ENCODE data around the gene GDPGP1.

Gene GDPGP1

DNA sequence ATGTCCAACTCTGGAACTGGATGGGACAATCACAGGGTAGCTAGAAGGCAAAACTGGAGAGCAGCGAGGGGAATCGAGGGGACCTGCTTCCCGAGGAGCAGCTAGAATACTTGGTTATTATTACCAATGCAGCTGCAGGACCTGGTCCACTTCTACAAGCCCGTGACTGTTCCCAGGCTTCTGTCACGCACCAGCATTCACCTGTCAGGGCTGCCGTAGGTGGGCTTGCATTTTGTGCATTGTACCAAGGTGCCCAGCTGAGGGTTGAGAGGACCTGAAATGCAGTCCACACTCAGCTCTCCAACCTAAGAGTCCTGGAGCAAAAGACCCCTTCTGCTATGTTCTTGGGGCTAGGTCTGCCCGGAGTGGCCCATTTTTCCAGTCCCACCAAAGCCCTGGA lies 30.5 kb upstream of the GDPGP1 start:
- Histone ChIP-seq H3K27me3 (replicated peaks; ENCODE audit: control insufficient read depth, insufficient read depth, low read length) (no peaks in the 10 kb centered on the region), H3K4me3 (replicated peaks; ENCODE audit: low read depth, low read length) (no peak overlapping the region), H3K36me3 (ENCODE audit: control insufficient read depth, insufficient read depth, low read length) (peaks cover 6% of the 10 kb centered on the region)
- no peak for TF ChIP-seq CTCF (IDR thresholded peaks at IDR 0.05; ENCODE audit: insufficient read depth, low read length, poor library complexity, severe bottlenecking)
- no peak for DNase-seq (ENCODE audit: extremely low read depth, insufficient read length)

GRCh38 chr15:90203922-90204321 lies 30.1 kb upstream of the GDPGP1 start:
- no peak overlapping the region for H3K4me3 ChIP-seq (replicated peaks; ENCODE audit: low read depth, low read length)
- H3K36me3 ChIP-seq (ENCODE audit: control insufficient read depth, insufficient read depth, low read length): peaks cover 6% of the 10 kb centered on the region
- no peaks in the 10 kb centered on the region for H3K27me3 ChIP-seq (replicated peaks; ENCODE audit: control insufficient read depth, insufficient read depth, low read length)
- TF ChIP-seq CTCF (IDR thresholded peaks at IDR 0.05; ENCODE audit: insufficient read depth, low read length, poor library complexity, severe bottlenecking): no peak
- DNase-seq (ENCODE audit: extremely low read depth, insufficient read length): no peak

DNA sequence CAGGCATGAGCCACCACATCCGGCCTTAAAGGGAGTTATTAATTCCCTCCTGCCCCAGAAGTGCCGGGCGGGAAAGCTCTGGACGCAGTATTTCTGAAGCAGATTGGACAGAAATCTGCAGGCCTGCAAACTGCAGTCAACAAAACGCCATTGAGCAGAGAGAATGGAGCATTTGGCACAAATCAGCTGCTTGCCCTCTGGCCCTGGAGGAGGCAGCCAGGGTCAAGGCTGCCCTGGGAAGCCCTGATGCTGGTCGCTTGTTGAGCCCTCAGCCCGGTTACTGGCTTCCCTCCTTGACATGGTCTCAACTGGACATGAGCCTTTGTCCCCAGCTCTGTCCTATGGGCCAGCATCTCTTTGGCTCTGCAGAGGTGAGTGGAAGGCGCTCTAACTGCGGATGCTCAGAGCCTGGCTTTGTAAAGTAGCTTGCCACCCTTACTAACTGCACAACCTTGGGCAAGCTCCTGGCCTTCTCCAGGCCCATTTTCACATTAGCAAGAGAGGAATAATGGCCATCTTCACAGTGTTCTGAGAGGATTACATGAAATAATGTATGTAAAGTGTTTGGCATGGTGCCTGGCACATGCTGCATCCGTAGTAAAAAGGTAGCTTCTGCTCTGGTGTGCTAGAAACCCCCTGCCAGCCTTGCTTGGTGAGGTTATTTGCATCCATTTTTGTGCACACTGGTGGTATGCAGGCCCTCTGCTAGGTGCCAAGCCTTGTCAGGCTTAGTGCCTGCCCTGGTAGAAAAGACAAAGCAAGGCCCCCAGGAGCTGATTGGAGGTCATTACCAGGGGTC lies 28.8 kb upstream of the GDPGP1 start:
- DNase-seq (ENCODE audit: extremely low read depth, insufficient read length): no peak
- peaks cover 6% of the 10 kb centered on the region for H3K36me3 ChIP-seq (ENCODE audit: control insufficient read depth, insufficient read depth, low read length)
- no peak for TF ChIP-seq CTCF (IDR thresholded peaks at IDR 0.05; ENCODE audit: insufficient read depth, low read length, poor library complexity, severe bottlenecking)
- no peaks in the 10 kb centered on the region for H3K27me3 ChIP-seq (replicated peaks; ENCODE audit: control insufficient read depth, insufficient read depth, low read length)
- no peak overlapping the region for H3K4me3 ChIP-seq (replicated peaks; ENCODE audit: low read depth, low read length)

- no peak for DNase-seq (ENCODE audit: extremely low read depth, insufficient read length)
- Histone ChIP-seq H3K36me3 (ENCODE audit: control insufficient read depth, insufficient read depth, low read length) (peaks cover 6% of the 10 kb centered on the region), H3K27me3 (replicated peaks; ENCODE audit: control insufficient read depth, insufficient read depth, low read length) (no peaks in the 10 kb centered on the region), H3K4me3 (replicated peaks; ENCODE audit: low read depth, low read length) (no peak overlapping the region)
- TF ChIP-seq CTCF (IDR thresholded peaks at IDR 0.05; ENCODE audit: insufficient read depth, low read length, poor library complexity, severe bottlenecking): no peak
Measured at GRCh38 chr15:90205886-90206285, 28.1 kb upstream of the GDPGP1 start.

DNA sequence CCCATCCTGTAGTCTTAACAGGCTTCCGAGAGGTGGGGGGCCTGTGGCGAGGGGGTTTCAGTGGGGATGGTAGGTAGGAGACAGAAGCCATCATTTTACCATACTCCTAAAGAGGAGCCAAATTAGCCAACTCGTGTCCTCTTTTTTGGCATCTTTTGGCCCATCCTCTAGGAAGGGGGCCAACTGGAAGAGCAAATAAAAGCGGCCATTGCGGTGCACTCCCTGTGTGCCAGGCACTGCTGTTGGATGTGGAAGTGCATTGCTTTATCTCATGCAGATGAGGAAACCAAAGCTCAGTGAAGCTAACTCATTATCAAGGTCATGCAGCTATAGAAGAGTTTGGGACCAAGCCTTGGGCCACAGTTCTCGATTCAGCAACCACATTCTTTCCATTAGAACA lies 26.8 kb upstream of the GDPGP1 start:
- TF ChIP-seq CTCF (IDR thresholded peaks at IDR 0.05; ENCODE audit: insufficient read depth, low read length, poor library complexity, severe bottlenecking): no peak
- Histone ChIP-seq H3K27me3 (replicated peaks; ENCODE audit: control insufficient read depth, insufficient read depth, low read length) (no peaks in the 10 kb centered on the region), H3K4me3 (replicated peaks; ENCODE audit: low read depth, low read length) (no peak overlapping the region), H3K36me3 (ENCODE audit: control insufficient read depth, insufficient read depth, low read length) (peaks cover 8% of the 10 kb centered on the region)
- no peak for DNase-seq (ENCODE audit: extremely low read depth, insufficient read length)

All from GM06990 (cell line).